ENCODE data around the gene WDR43.
A peak's percentile ranks its signal among the peaks of the same experiment; 100 is the strongest.

- TF ChIP-seq REST (IDR thresholded peaks at IDR 0.05; ENCODE audit: insufficient read depth in 1 of 2, low read depth in 2 of 2, low read length in 1 of 2) (no peak), CTCF (IDR thresholded peaks at IDR 0.05) (peak; percentile 81), POLR2AphosphoS5 (IDR thresholded peaks at IDR 0.05; ENCODE audit: low read depth, low read length) (no peak)
Measured at GRCh38 chr2:28958689-28959088, 64.2 kb downstream of the WDR43 start.
